H9 (cell line): ENCODE data around the gene PRR15. TPM values are rescaled to one million over a fixed set of nuclear protein-coding genes. Genes with fewer than 3 reads are reported as not detected.

Experiments used
- DNase-seq: peaks from one replicate; pipeline ENCODE4 v3.0.0-alpha.2; 2017
- H2AFZ ChIP-seq: one replicate; pipeline ENCODE4 v1.6.1; 2013; ENCODE audit warnings: mild to moderate bottlenecking, low read length, control low read depth, moderate library complexity
- H2AK5ac ChIP-seq: 2 replicates; pipeline ENCODE4 v1.6.1; 2013; ENCODE audit warnings: low read length, control low read depth, mixed read lengths; ENCODE audit not compliant: insufficient read length
- H2BK120ac ChIP-seq: one replicate; pipeline ENCODE4 v1.6.1; 2013; ENCODE audit warnings: low read depth, mild to moderate bottlenecking, low read length, control low read depth, inconsistent platforms; ENCODE audit not compliant: poor library complexity, severe bottlenecking
- H2BK12ac ChIP-seq: 2 replicates; pipeline ENCODE4 v1.6.1; 2013; ENCODE audit warnings: low read length, control low read depth, mixed read lengths, low read depth; ENCODE audit not compliant: insufficient read length
- H2BK15ac ChIP-seq: 2 replicates; pipeline ENCODE4 v1.6.1; 2013; ENCODE audit warnings: low read depth, low read length, control low read depth
- H2BK20ac ChIP-seq: one replicate; pipeline ENCODE4 v1.6.1; 2013; ENCODE audit warnings: low read depth, mild to moderate bottlenecking, low read length, control low read depth, inconsistent platforms; ENCODE audit not compliant: poor library complexity, severe bottlenecking
- H2BK5ac ChIP-seq: 2 replicates; pipeline ENCODE4 v1.6.1; 2013; ENCODE audit warnings: low read length, control low read depth, mixed read lengths; ENCODE audit not compliant: insufficient read length
- H3K14ac ChIP-seq: 2 replicates; pipeline ENCODE4 v1.6.1; 2013; ENCODE audit warnings: low read length, control low read depth; ENCODE audit not compliant: insufficient read depth
- H3K18ac ChIP-seq: 2 replicates; pipeline ENCODE4 v1.6.1; 2013; ENCODE audit warnings: low read depth, mild to moderate bottlenecking, mixed read lengths, low read length, control low read depth; ENCODE audit not compliant: insufficient read length
- H3K23ac ChIP-seq: 2 replicates; pipeline ENCODE4 v1.6.1; 2013; ENCODE audit warnings: low read length, control low read depth, mixed read lengths, low read depth; ENCODE audit not compliant: insufficient read length
- H3K23me2 ChIP-seq: 2 replicates; pipeline ENCODE4 v1.6.1; 2013; ENCODE audit warnings: low read depth, mild to moderate bottlenecking, mixed read lengths, low read length, control low read depth; ENCODE audit not compliant: insufficient read length, poor library complexity, severe bottlenecking
- H3K27ac ChIP-seq: 2 replicates; pipeline ENCODE4 v1.5.1; 2013; ENCODE audit warnings: low read length, control low read depth, mixed read lengths, low read depth; ENCODE audit not compliant: insufficient read length
- H3K27me3 ChIP-seq: 2 replicates; pipeline ENCODE4 v1.6.1; 2013; ENCODE audit warnings: low read length, control low read depth, inconsistent platforms; ENCODE audit not compliant: insufficient read depth
- H3K4ac ChIP-seq: 2 replicates; pipeline ENCODE4 v1.6.1; 2013; ENCODE audit warnings: low read depth, mild to moderate bottlenecking, control low read depth, inconsistent platforms, low read length, moderate library complexity
- H3K4me1 ChIP-seq: 2 replicates; pipeline ENCODE4 v1.6.1; 2013; ENCODE audit warnings: low read length, control low read depth, inconsistent platforms; ENCODE audit not compliant: insufficient read depth
- H3K4me2 ChIP-seq: 2 replicates; pipeline ENCODE4 v1.6.1; 2013; ENCODE audit warnings: low read length, control low read depth, mixed read lengths; ENCODE audit not compliant: insufficient read length, insufficient read depth
- H3K56ac ChIP-seq: 2 replicates; pipeline ENCODE4 v1.6.1; 2013; ENCODE audit warnings: low read depth, mild to moderate bottlenecking, mixed read lengths, low read length, control low read depth; ENCODE audit not compliant: insufficient read length
- H3K79me1 ChIP-seq: 2 replicates; pipeline ENCODE4 v1.6.1; 2013; ENCODE audit warnings: low read depth, mild to moderate bottlenecking, moderate library complexity, low read length, control low read depth, inconsistent platforms; ENCODE audit not compliant: insufficient read depth, poor library complexity, severe bottlenecking
- H3K79me2 ChIP-seq: 2 replicates; pipeline ENCODE4 v1.6.1; 2013; ENCODE audit warnings: low read length, control low read depth, inconsistent platforms; ENCODE audit not compliant: insufficient read depth
- H3K9ac ChIP-seq: 2 replicates; pipeline ENCODE4 v1.6.1; 2013; ENCODE audit warnings: low read length, control low read depth, mixed read lengths; ENCODE audit not compliant: insufficient read length; ENCODE audit errors: extremely low read depth
- H3K9me3 ChIP-seq: one replicate; pipeline ENCODE4 v1.6.1; 2013; ENCODE audit warnings: low read depth, low read length, inconsistent platforms; ENCODE audit not compliant: control insufficient read depth
- H3T11ph ChIP-seq: one replicate; pipeline ENCODE4 v1.6.1; 2013; ENCODE audit warnings: mild to moderate bottlenecking, low read length, control low read depth, inconsistent platforms
- H4K20me1 ChIP-seq: one replicate; pipeline ENCODE4 v1.6.1; 2013; ENCODE audit not compliant: control insufficient read depth, insufficient read length, insufficient read depth
- H4K5ac ChIP-seq: 2 replicates; pipeline ENCODE4 v1.6.1; 2013; ENCODE audit warnings: low read depth, mild to moderate bottlenecking, mixed read lengths, low read length, control low read depth; ENCODE audit not compliant: insufficient read length
- H4K8ac ChIP-seq: replicated peaks from 2 replicates; pipeline ENCODE4 v1.6.1; 2013; ENCODE audit warnings: low read length, control low read depth, mixed read lengths, low read depth; ENCODE audit not compliant: insufficient read length
- H4K91ac ChIP-seq: 2 replicates; pipeline ENCODE4 v1.6.1; 2013; ENCODE audit warnings: low read depth, mild to moderate bottlenecking, moderate library complexity, mixed read lengths, low read length, control low read depth; ENCODE audit not compliant: insufficient read length
- H3K27ac Mint-ChIP-seq, 3 experiments: 2 replicates in 2 of 3; 3 replicates in 1 of 3; pipeline ENCODE4 v1.8.0; 2020 to 2021; ENCODE audit warnings: mixed read lengths in 3 of 3, mild to moderate bottlenecking in 1 of 3, moderate library complexity in 1 of 3
- H3K27me3 Mint-ChIP-seq: 2 replicates; pipeline ENCODE4 v1.8.0; 2021; ENCODE audit warnings: low read depth, mild to moderate bottlenecking, moderate library complexity, mixed read lengths
- H3K36me3 Mint-ChIP-seq, 3 experiments: 2 replicates in 2 of 3; 3 replicates in 1 of 3; pipeline ENCODE4 v1.8.0; 2020 to 2021; ENCODE audit warnings: low read depth in 3 of 3, mixed read lengths in 3 of 3; ENCODE audit not compliant: insufficient read depth in 1 of 3
- H3K4me1 Mint-ChIP-seq, 2 experiments: 2 replicates each; pipeline ENCODE4 v1.8.0; 2020; ENCODE audit warnings: mixed read lengths in 2 of 2
- H3K4me3 Mint-ChIP-seq, 2 experiments: 2 replicates in 1 of 2; 3 replicates in 1 of 2; pipeline ENCODE4 v1.8.0; 2020 to 2021; ENCODE audit warnings: mild to moderate bottlenecking in 2 of 2, mixed read lengths in 2 of 2, moderate library complexity in 1 of 2
- H3K9me3 Mint-ChIP-seq, 2 experiments: 2 replicates in 1 of 2; 3 replicates in 1 of 2; pipeline ENCODE4 v1.8.0; 2020; ENCODE audit warnings: mild to moderate bottlenecking in 2 of 2, mixed read lengths in 2 of 2, moderate library complexity in 1 of 2
- WGBS: extraction: QIAGEN DNeasy Blood & Tissue Kit; methylation state at CpG from one replicate; pipeline ENCODE4 v1.1.7; 2013; ENCODE audit warnings: missing lambda C conversion rate, low lambda C conversion rate, mixed read lengths; ENCODE audit not compliant: insufficient read length; ENCODE audit errors: extremely low coverage; 5-methylcytosine and 5-hydroxymethylcytosine counted together
- total RNA-seq: library from RNA; stranded (reverse); gene quantifications from 2 replicates; pipeline ENCODE4 v1.2.1, GENCODE V29; 2021
- TF ChIP-seq, protein P1 (sequence below): fragments of 200-600 bp; sonication (generic); conservative IDR thresholded peaks from 3 replicates; pipeline ENCODE4 v1.8.0; 2021; ENCODE audit warnings: antibody characterized with exemption, mild to moderate bottlenecking

Gene PRR15
- total RNA-seq, 1 experiment from 2014 or later, result 15.1 TPM

DNA sequence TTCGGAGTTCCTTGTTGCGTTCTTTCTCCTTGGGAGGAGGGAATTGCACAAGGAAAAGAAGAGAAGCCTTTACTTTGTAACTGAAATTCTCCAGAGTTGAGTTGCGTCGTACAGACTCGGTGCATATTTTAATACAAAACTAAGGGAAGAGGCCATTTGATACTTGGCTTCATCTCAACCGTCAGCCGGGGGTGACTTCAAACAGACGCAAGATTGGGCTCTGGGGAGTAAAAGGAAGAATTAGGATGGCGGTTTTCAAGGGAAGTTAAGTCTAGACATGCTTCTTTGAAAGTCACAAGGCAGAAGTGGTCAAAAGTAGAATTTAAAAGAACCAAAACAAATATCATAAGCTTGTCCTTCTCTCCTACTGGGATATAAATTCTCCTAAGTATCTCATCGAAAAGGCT lies 1.6 kb downstream of the PRR15 start:
- Mint-ChIP-seq H3K4me1 (peaks cover 48 to 49% of the 10 kb centered on the region in 2 experiments), H3K9me3 (no peaks in the 10 kb centered on the region; a peak in 1 of 5 replicates)

More for the DNA sequence above, 1.6 kb downstream of the PRR15 start:
- H3K79me1 ChIP-seq, result no peaks in the 10 kb centered on the region
- H3K27me3 ChIP-seq, result peaks cover 4% of the 10 kb centered on the region; the same call in 1 of the 2 replicates
- H3K9me3 ChIP-seq, result no peaks in the 10 kb centered on the region
- no CpG with 5 or more reads among the region's 10 CpGs for WGBS
- H2BK20ac ChIP-seq, result no peak overlapping the region
- H3K14ac ChIP-seq, result no peak overlapping the region
- H3K4me3 Mint-ChIP-seq, result peak overlapping the region; percentile 83 to 91
- H3K4me2 ChIP-seq, result peak overlapping the region; percentile 71
- H3K18ac ChIP-seq, result no peak overlapping the region
- DNase-seq, result no peak
- H4K5ac ChIP-seq, result no peak overlapping the region
- no peak overlapping the region for H4K8ac ChIP-seq
- no peak overlapping the region for H3K27ac Mint-ChIP-seq
- no peaks in the 10 kb centered on the region for H3K79me2 ChIP-seq
- TF ChIP-seq, protein P1, sequence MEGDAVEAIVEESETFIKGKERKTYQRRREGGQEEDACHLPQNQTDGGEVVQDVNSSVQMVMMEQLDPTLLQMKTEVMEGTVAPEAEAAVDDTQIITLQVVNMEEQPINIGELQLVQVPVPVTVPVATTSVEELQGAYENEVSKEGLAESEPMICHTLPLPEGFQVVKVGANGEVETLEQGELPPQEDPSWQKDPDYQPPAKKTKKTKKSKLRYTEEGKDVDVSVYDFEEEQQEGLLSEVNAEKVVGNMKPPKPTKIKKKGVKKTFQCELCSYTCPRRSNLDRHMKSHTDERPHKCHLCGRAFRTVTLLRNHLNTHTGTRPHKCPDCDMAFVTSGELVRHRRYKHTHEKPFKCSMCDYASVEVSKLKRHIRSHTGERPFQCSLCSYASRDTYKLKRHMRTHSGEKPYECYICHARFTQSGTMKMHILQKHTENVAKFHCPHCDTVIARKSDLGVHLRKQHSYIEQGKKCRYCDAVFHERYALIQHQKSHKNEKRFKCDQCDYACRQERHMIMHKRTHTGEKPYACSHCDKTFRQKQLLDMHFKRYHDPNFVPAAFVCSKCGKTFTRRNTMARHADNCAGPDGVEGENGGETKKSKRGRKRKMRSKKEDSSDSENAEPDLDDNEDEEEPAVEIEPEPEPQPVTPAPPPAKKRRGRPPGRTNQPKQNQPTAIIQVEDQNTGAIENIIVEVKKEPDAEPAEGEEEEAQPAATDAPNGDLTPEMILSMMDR, result no peak
- peaks cover 3% of the 10 kb centered on the region; the same call in 1 of the 2 replicates for H3K4me1 ChIP-seq
- H2AFZ ChIP-seq, result no peak overlapping the region
- no peak overlapping the region for H3K27ac ChIP-seq
- H3K23me2 ChIP-seq, result peaks cover 23% of the 10 kb centered on the region
- no peak overlapping the region for H2BK120ac ChIP-seq
- H3K56ac ChIP-seq, result no peak overlapping the region
- H3K23ac ChIP-seq, result no peak overlapping the region
- no peak overlapping the region for H3K9ac ChIP-seq
- no peak overlapping the region for H2AK5ac ChIP-seq
- H4K20me1 ChIP-seq, result no peaks in the 10 kb centered on the region
- no peak overlapping the region for H3K4ac ChIP-seq
- H2BK5ac ChIP-seq, result no peak overlapping the region
- no peak overlapping the region for H4K91ac ChIP-seq
- H3K27me3 Mint-ChIP-seq, result peaks cover 16% of the 10 kb centered on the region
- peaks cover 2 to 16% (median 8%) of the 10 kb centered on the region in 3 experiments; a peak in 6 of 7 replicates for H3K36me3 Mint-ChIP-seq
- no peak overlapping the region for H3T11ph ChIP-seq
- H2BK12ac ChIP-seq, result no peak overlapping the region
- H2BK15ac ChIP-seq, result no peak overlapping the region
